Panc1 (cell line): ENCODE measurements around the gene BRD9. TPM values are rescaled to one million over a fixed set of nuclear protein-coding genes. Genes with fewer than 3 reads are reported as not detected.
"Not testable (repeated sequence)": the region's sequence is repeated elsewhere in the genome, so short reads cannot be mapped to it uniquely, and the experiment has no call there.

Experiments
- ATAC-seq: fragments of 200-7000 bp; cut with Tn5 transposase; 2 replicates; pipeline ENCODE4 v1.9.1; 2020; ENCODE audit warnings: mild to moderate bottlenecking, moderate library complexity
- BruUV-seq: library from RNA; stranded (reverse); fragments of 400-500 nt; replicated peaks from 2 replicates; lab custom pipeline; 2021; lab: Mats Ljungman, UMichigan
- CTCF ChIA-PET: fragments of 300-600 bp; sonication (Branson Sonifier 250); formaldehyde crosslinking; loops from one replicate; lab custom pipeline; 2022; ENCODE audit warnings: antibody characterized with exemption; lab: Charles Lee
- POLR2A ChIA-PET: fragments of 300-600 bp; sonication (Branson Sonifier 250); formaldehyde crosslinking; loops from one replicate; lab custom pipeline; 2022; ENCODE audit warnings: antibody characterized with exemption; lab: Charles Lee
- DNase-seq: peaks from one replicate; pipeline ENCODE4 v3.0.0-alpha.2; 2010; ENCODE audit warnings: low read depth, low spot score
- H3K27ac ChIP-seq: 2 replicates; pipeline ENCODE4 v1.5.1; 2011; ENCODE audit warnings: mild to moderate bottlenecking, low read length, inconsistent platforms
- H3K27me3 ChIP-seq: fragments of 200-500 bp; sonication (Bioruptor generic); 2 replicates; pipeline ENCODE4 v1.6.0; 2014; ENCODE audit warnings: low read length, inconsistent platforms; ENCODE audit not compliant: control insufficient read depth, insufficient read depth
- H3K36me3 ChIP-seq: fragments of 200-500 bp; sonication (Bioruptor generic); 2 replicates; pipeline ENCODE4 v1.5.1; 2014; ENCODE audit warnings: inconsistent platforms, mild to moderate bottlenecking, low read length, moderate library complexity; ENCODE audit not compliant: control insufficient read depth, insufficient read depth
- H3K4me1 ChIP-seq: 2 replicates; pipeline ENCODE4 v1.5.1; 2011; ENCODE audit warnings: inconsistent platforms, mild to moderate bottlenecking, low read length, moderate library complexity; ENCODE audit not compliant: control insufficient read depth, insufficient read depth
- H3K4me3 ChIP-seq, 2 experiments: 2 replicates each; pipeline ENCODE4 v1.5.1; 2011 to 2012; ENCODE audit warnings: low read depth in 2 of 2, low read length in 2 of 2, mild to moderate bottlenecking in 2 of 2, inconsistent platforms in 1 of 2, moderate library complexity in 1 of 2
- H3K9me3 ChIP-seq: fragments of 200-500 bp; sonication (Bioruptor generic); 2 replicates; pipeline ENCODE4 v1.5.1; 2014; ENCODE audit warnings: low read depth, mild to moderate bottlenecking, inconsistent platforms, low read length, moderate library complexity; ENCODE audit not compliant: control insufficient read depth, insufficient read depth
- in situ Hi-C: cut with HindIII; loops from 2 replicates; pipeline ENCODE4 v1.10.0; 2016; ENCODE audit warnings: low sequenced_read_pairs, low pct_unique_long_range_greater_than_20kb
- intact Hi-C: fragments of 100-400 bp; cut with micrococcal nuclease; formaldehyde crosslinking; loops from one replicate; pipeline ENCODE4 v1.10.0; 2022; ENCODE audit not compliant: unreplicated experiment
- total RNA-seq: library from RNA; stranded (reverse); gene quantifications from one replicate; pipeline ENCODE4 v1.2.1, GENCODE V29; 2021; ENCODE audit not compliant: unreplicated experiment

The BRD9 gene
- total RNA-seq, 1 experiment from 2014 or later, result 64.3 TPM

DNA sequence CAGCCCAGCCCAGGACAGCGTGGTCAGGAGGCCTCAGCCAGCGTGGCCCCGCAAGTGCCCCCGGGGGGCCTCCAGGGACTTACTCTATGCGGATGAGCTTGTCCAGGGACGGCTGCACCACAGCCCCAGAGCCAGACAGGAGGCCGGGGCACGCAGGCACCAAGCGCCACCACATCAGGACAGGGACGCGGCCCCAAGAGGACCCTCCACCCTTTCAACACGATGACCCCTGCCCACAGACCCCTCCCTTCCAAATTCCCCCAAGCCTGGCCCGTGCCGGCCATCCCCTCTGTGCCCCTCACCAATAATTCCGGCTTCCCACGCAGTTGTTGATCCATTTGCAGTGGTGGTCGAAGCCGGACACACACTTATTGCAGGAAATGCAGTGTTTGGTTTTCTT is 45.4 kb downstream of the BRD9 start:
- BruUV-seq, H3K36me3 ChIP-seq, H3K27me3 ChIP-seq, POLR2A ChIA-PET, H3K9me3 ChIP-seq, CTCF ChIA-PET, ATAC-seq, intact Hi-C loops, H3K27ac ChIP-seq, H3K4me3 ChIP-seq, H3K4me1 ChIP-seq, in situ Hi-C loops, DNase-seq: not testable (repeated sequence)

DNA sequence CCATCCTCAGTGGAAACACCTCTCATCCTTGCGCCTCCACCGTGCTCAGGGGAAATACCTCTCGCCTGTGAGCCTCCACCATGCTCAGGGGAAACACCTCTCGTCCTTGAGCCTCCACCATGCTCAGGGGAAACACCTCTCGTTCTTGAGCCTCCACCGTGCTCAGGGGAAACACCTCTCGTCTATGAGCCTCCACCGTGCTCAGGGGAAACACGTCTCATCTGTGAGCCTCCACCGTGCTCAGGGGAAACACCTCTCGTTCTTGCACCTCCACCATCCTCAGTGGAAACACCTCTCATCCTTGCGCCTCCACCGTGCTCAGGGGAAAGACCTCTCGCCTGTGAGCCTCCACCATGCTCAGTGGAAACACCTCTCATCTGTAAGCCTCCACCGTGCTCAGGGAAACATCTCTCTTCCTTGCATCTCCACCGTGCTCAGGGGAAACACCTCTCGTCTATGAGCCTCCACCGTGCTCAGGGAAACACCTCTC is 46.0 kb downstream of the BRD9 start:
- ATAC-seq, CTCF ChIA-PET, POLR2A ChIA-PET, H3K27me3 ChIP-seq, in situ Hi-C loops, H3K9me3 ChIP-seq, H3K36me3 ChIP-seq, intact Hi-C loops, BruUV-seq, H3K4me3 ChIP-seq, DNase-seq, H3K27ac ChIP-seq, H3K4me1 ChIP-seq: not testable (repeated sequence)

DNA sequence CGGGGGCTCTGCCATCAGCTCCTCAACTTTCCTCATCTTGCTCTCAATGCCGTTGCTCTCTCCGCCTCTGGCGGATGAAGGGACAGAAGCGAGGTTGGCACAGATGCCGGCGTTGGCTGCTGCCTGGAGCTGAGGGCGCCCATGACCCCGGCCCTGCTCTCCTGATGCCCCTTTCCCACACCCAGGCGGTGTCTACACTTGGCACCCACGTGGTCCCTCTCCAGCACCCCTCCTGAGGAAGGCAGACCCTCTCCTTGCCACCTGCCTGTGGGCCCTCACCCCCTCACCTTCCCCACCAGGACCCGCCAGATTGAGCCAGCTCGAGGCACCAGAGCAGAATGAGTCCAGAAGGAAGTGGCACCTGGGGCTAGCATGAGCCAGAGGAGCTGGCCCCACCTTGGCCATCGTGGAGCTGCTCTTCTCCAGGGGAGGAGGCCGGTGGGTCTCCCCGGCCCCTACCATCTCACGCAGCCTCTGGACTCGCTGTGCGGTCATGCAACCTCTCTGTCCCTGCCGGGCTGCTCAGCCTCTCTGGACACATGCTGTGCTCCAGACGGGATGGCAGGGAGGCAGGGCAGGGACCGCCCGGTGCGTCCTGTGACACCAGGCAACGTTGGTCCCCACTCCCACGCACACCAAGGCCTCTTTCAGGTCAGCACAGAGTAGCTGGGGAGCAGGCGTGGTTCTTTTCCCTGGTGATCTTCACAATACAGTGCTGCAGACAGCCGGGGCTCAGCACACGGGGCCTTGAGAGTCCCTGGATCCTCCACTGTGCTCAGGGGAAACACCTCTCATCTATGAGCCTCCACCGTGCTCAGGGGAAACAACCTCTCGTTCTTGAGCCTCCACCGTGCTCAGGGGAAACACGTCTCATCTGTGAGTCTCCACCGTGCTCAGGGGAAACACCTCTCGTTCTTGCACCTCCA is 46.7 kb downstream of the BRD9 start:
- H3K4me3 ChIP-seq, CTCF ChIA-PET, H3K27me3 ChIP-seq, POLR2A ChIA-PET, H3K36me3 ChIP-seq, BruUV-seq, intact Hi-C loops, DNase-seq, in situ Hi-C loops, H3K27ac ChIP-seq, ATAC-seq, H3K4me1 ChIP-seq, H3K9me3 ChIP-seq: not testable (repeated sequence)

DNA sequence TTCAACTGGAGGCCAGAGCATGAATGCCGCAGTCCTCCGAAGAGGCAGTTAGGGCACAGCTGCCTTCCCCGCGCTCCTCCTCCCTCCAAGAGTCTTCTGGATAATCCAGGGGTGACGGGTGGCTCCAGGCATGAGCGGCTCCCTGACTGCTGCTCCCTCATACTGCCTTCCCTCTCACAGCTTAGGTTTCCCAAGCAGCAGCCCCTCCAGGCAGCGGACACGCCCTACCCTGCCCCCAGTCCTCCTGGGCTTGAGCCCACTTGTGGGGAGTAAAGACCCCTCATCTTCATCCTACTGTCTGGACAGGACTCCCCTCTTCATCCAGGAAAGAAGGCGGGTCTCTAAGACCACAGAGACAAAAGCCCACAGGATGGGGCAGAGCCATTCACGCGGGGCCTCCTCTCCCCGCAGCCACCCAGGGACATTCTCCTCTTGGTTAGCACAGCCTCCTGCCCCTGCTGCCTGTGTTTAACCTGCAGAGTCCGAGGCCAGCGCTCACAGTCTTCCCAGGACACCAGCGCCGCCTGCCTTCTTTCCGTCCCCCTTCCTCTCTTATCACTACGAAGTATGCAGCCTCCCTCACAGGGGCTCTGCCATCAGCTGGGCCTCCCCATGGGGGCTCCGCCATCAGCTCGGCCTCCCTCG is 47.4 kb downstream of the BRD9 start:
- POLR2A ChIA-PET, H3K4me1 ChIP-seq, H3K4me3 ChIP-seq, CTCF ChIA-PET, H3K36me3 ChIP-seq, DNase-seq, H3K27me3 ChIP-seq, intact Hi-C loops, in situ Hi-C loops, H3K9me3 ChIP-seq, BruUV-seq, H3K27ac ChIP-seq: not testable (repeated sequence)
- ATAC-seq, result peak; percentile 49

DNA sequence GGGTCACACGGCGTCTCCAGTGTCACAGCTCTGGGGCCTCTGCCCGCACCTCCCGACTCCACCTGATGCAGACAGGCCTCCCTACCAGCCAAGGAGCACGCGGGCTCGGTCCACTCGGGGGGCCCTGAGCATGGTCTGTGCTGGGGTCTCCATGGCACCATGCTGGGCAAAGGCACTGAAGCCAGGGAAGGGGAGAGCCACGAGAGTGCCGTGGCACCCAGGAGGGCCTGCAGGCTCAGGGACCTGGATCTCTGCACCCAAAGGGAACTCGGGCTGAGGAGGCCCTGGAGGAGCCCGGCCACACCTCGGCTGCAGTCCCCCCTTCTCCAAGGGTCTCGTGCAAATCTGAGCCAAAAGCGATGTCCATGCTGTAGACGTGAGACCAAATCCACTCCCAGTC is 48.2 kb downstream of the BRD9 start:
- ATAC-seq, intact Hi-C loops, H3K27ac ChIP-seq, H3K4me1 ChIP-seq, BruUV-seq, in situ Hi-C loops, POLR2A ChIA-PET, H3K36me3 ChIP-seq, H3K4me3 ChIP-seq, H3K9me3 ChIP-seq, CTCF ChIA-PET, DNase-seq, H3K27me3 ChIP-seq: not testable (repeated sequence)

DNA sequence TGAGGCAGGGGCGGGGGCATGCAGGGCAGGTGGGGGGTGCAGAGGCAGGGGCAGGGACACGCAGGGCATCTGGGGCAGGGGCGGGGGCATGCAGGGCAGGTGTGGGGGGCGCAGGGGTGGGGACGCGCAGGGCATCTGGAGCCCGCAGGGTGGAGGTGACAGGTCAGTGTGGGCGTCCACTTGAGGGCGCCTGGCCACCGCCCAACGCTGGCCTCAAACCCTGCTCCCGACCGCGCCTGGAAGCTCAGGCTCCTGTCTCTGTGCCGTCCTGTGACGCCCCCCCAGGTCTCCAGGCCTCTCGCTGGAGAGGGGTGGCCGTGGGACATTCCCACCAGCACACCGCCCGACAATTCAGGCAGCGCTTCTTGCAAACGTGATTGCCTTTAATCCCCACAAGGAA is 48.7 kb downstream of the BRD9 start:
- BruUV-seq, CTCF ChIA-PET, H3K4me1 ChIP-seq, H3K36me3 ChIP-seq, ATAC-seq, in situ Hi-C loops, H3K27ac ChIP-seq, H3K4me3 ChIP-seq, DNase-seq, H3K9me3 ChIP-seq, intact Hi-C loops, H3K27me3 ChIP-seq, POLR2A ChIA-PET: not testable (repeated sequence)

DNA sequence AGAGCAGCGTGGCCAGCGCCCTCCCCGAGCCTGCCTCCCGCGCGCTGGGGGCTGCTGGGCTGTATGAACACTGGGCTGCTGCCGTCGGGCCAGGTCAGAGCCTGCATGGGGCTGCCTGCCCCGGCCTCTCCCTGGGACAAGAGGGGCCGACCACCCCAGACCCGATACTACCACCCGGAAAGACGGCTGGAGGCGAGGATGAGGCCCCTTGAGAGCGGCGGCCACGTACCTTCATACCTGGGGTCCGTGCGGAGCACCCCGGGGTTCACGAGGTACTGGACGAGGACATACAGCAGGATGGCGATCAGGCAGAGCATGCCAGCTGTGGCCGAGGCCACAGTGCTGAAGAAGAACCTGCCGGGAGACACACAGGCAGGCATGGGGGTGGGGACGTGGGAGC is 49.2 kb downstream of the BRD9 start:
- BruUV-seq, ATAC-seq, H3K4me1 ChIP-seq, intact Hi-C loops, H3K27me3 ChIP-seq, POLR2A ChIA-PET, H3K36me3 ChIP-seq, DNase-seq, CTCF ChIA-PET, H3K9me3 ChIP-seq, H3K4me3 ChIP-seq, H3K27ac ChIP-seq, in situ Hi-C loops: not testable (repeated sequence)
